NCI-H82 treated with DMSO at 0.1 percent for 48 hours (cell line): ENCODE data around the gene DPF1.

Experiments used
- DNase-seq: peaks from one replicate; lab custom pipeline; 2025; ENCODE audit not compliant: unreplicated experiment; lab: John Stamatoyannopoulos, UW

Gene DPF1

GRCh38 chr19:38168637-38169036 is 55.4 kb downstream of the DPF1 start:
- DNase-seq, result no peak

DNA sequence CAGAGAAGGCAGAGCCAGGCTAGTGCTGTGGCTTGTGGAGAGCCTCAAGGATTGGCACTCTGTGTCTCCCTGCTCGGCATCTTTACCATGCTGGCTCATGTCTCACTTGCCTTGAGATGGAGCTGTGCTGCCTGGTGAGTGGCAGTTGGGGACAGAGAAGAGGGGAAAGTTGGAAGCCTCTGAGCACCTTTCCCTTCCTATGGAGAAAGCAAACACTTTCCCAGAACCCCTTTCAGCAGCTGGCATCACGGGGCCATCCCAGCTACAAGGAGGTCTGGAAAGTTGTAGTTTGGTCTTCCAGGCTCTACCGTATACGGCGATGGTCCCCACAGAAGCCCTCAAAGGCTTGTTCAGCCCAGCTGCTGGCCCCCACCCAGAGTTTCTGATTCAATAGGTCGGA is 58.7 kb downstream of the DPF1 start:
- DNase-seq, result no peak

- no peak for DNase-seq
Measured at GRCh38 chr19:38164526-38164925, 59.5 kb downstream of the DPF1 start.

DNA sequence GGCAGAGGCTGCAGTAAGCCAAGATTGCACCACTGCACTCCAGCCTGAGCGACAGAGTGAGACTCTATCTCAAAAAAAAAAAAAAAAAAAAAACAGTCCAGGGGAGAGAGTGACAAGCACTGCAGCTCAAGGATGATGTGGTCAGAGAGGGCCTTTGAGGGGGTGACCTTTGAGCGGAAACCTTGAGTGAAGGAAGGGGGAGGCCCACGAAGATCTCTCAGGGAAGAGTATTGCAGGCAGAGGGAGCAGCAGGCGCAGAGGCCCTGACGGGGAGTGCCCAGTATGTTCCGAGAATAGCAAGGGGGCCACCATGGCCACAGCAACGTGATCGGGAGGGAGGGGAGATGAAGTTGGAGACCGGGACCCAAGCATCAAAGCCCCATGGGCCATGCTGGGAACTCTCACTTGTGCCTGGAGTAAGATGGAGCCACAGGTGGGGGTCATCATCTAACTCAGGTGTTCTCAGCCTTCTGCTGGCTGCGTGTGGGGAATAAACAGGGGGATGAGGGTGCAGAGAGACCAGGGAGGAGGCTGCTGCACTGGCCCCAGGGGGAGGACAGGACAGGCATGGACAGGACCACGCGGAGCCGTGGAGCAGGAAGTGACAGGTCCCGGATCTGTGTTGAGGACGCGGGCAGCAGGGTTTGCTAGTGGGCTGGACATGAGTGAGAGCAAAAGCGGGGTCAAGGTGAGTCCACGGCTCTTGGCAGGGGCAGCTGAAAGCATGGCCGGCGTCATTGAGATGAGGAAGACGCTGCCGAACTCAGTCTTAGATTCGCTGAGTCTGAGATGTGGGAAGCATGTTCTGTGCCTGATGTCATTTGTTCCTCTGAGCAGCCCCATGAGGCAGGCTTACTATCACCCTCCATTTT is 60.4 kb downstream of the DPF1 start:
- no peak for DNase-seq

DNA sequence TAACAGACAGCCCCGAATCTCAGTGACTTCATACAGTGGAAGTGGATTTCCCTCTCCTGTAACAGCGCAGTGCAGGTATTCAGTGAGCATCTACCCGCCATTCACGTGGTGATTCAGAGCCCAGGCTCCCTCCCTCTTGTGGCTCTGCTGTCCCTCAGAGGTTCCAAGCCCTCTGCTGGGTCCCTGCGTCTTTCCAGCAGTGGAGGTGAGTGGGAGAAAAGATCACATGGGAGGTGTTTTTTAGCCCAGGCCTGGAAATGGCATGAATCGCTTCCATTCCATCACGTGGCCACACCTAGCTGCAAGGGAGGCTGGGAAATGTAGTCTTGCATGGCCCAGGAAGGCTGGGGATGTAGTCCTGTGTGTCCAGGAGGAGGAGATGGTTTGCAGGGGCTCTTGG is 61.4 kb downstream of the DPF1 start:
- DNase-seq, result no peak

- no peak for DNase-seq
Measured at GRCh38 chr19:38162094-38162493, 61.9 kb downstream of the DPF1 start.
